Fibroblast of skin of right biceps (primary cell): ENCODE data around the gene WDR20.
A peak's percentile ranks its signal among the peaks of the same experiment; 100 is the strongest.
"Not testable (repeated sequence)": the region's sequence is repeated elsewhere in the genome, so short reads cannot be mapped to it uniquely, and the experiment has no call there.

ENCODE experiments used
- DNase-seq: peaks from one replicate; pipeline ENCODE4 v3.0.0-alpha.2; 2013

Gene WDR20

GRCh38 chr14:102241147-102241546 lies 101.5 kb downstream of the WDR20 start:
- no peak for DNase-seq

- DNase-seq, result not testable (repeated sequence)
Observed at GRCh38 chr14:102243795-102244194, 104.1 kb downstream of the WDR20 start.

GRCh38 chr14:102246071-102246470 lies 106.4 kb downstream of the WDR20 start:
- DNase-seq, result no peak

- no peak for DNase-seq
Observed at GRCh38 chr14:102248121-102248520, 108.4 kb downstream of the WDR20 start.

- peak; percentile 54 for DNase-seq
Observed at GRCh38 chr14:102249041-102249440, 109.3 kb downstream of the WDR20 start.

GRCh38 chr14:102249981-102250380 lies 110.3 kb downstream of the WDR20 start:
- no peak for DNase-seq

- DNase-seq, result no peak
Observed at GRCh38 chr14:102250636-102251035, 110.9 kb downstream of the WDR20 start.

GRCh38 chr14:102251161-102251560 lies 111.5 kb downstream of the WDR20 start:
- no peak for DNase-seq

- DNase-seq, result no peak
Observed at GRCh38 chr14:102252834-102253801, 113.4 kb downstream of the WDR20 start.

GRCh38 chr14:102255401-102256190 lies 115.9 kb downstream of the WDR20 start:
- DNase-seq, result peak; percentile 20

- no peak for DNase-seq
Observed at GRCh38 chr14:102256716-102257115, 117.0 kb downstream of the WDR20 start.

GRCh38 chr14:102258136-102258535 lies 118.4 kb downstream of the WDR20 start:
- DNase-seq, result no peak
